Transverse colon (tissue), 4 donors: ENCODE results near the gene GJD3. TPM values are rescaled to one million over a fixed set of nuclear protein-coding genes. Genes with fewer than 3 reads are reported as not detected.

Experiments
- DNase-seq: peaks from one replicate; pipeline ENCODE4 v3.0.0-alpha.2; 2019
- H3K27ac ChIP-seq, 4 donors: fragments of 200-600 bp; sonication (generic); 2 replicates each; pipeline ENCODE4 v1.5.1; 2016 to 2018; ENCODE audit warnings: inconsistent platforms in 4 of 4
- H3K27me3 ChIP-seq: fragments of 200-600 bp; sonication (generic); 2 replicates; pipeline ENCODE4 v1.5.1; 2017; ENCODE audit warnings: inconsistent platforms
- H3K36me3 ChIP-seq, 4 donors: fragments of 200-600 bp; sonication (generic); 2 replicates each; pipeline ENCODE4 v1.5.1; 2017 to 2019; ENCODE audit warnings: inconsistent platforms in 4 of 4
- H3K4me1 ChIP-seq, 4 donors: fragments of 200-600 bp; sonication (generic); 2 replicates each; pipeline ENCODE4 v1.5.1; 2017 to 2020; ENCODE audit warnings: inconsistent platforms in 4 of 4
- H3K4me3 ChIP-seq, 4 donors: fragments of 200-600 bp; sonication (generic); 1 replicate in 1 of 4; 2 replicates in 3 of 4; pipeline versions ENCODE4 v1.5.1 to v1.6.1; 2017 to 2019; ENCODE audit warnings: inconsistent platforms in 4 of 4
- H3K9me3 ChIP-seq, 2 donors: fragments of 200-600 bp; sonication (generic); 2 replicates each; pipeline ENCODE4 v1.5.1; 2017 to 2019; ENCODE audit warnings: inconsistent platforms in 2 of 2
- CTCF ChIP-seq, 5 experiments: fragments of 200-600 bp in 3 of 5; fragments of 450-650 bp in 2 of 5; sonication (generic) in 3 of 5; IDR thresholded peaks; 1 replicate in 2 of 5; 2 replicates in 3 of 5; pipeline ENCODE4 v1.5.1; 2016 to 2017; ENCODE audit warnings: antibody characterized with exemption in 5 of 5, inconsistent platforms in 3 of 5, mild to moderate bottlenecking in 2 of 5, moderate library complexity in 1 of 5
- EP300 ChIP-seq: sonication (generic); formaldehyde crosslinking; IDR thresholded peaks from one replicate; pipeline ENCODE4 v1.6.1; 2017; ENCODE audit warnings: antibody characterized with exemption, low read depth
- POLR2A ChIP-seq: fragments of 450-650 bp; IDR thresholded peaks from one replicate; pipeline ENCODE4 v1.6.1; 2016; ENCODE audit warnings: antibody characterized with exemption, mild to moderate bottlenecking, moderate library complexity
- POLR2AphosphoS5 ChIP-seq, 3 donors: sonication (generic); formaldehyde crosslinking; IDR thresholded peaks; one replicate each; pipeline ENCODE4 v1.6.1; 2016; ENCODE audit warnings: antibody characterized with exemption in 3 of 3
- WGBS, 2 donors: methylation state at CpG; one replicate each; pipeline ENCODE4 v1.1.5; 2018; ENCODE audit warnings: low coverage in 1 of 2; 5-methylcytosine and 5-hydroxymethylcytosine counted together
- in situ Hi-C, 4 donors: fragments of 200-750 bp; cut with MboI; loops; one replicate each; pipeline versions ENCODE4 v1.15.0 to v1.15.1; 2017; ENCODE audit warnings: low sequenced_read_pairs in 3 of 4, low pct_ligation_motif_present in 1 of 4, low pct_unique_long_range_greater_than_20kb in 1 of 4
- intact Hi-C: fragments of 100-400 bp; cut with DNase I; formaldehyde crosslinking; loops from one replicate; pipeline ENCODE4 v1.15.1; 2023; ENCODE audit warnings: low total_unique reads
- total RNA-seq, 4 donors: library from RNA; depleted of rRNA; stranded (reverse); fragments of >200 nt; gene quantifications; one replicate each; pipeline ENCODE4 v1.1.0, GENCODE V29; 2016

GJD3 gene
- total RNA-seq, 4 donors from 2014 or later = not detected

- Histone ChIP-seq H3K36me3 (peaks cover 0 to 13% (median 5%) of the 10 kb centered on the region in 4 donors), H3K27ac (no peak overlapping the region), H3K9me3 (no peaks in the 10 kb centered on the region), H3K4me3 (no peak overlapping the region), H3K27me3 (no peaks in the 10 kb centered on the region), H3K4me1 (peaks cover 26 to 61% (median 34%) of the 10 kb centered on the region in 4 donors)
- no peak for DNase-seq
- WGBS, 2 donors = 20 to 79% methylated on average over 1 to 7 of the region's 7 CpGs
- TF ChIP-seq POLR2A = no peak
- no peak for TF ChIP-seq EP300
- no peak for TF ChIP-seq CTCF (IDR thresholded peaks at IDR 0.05)
- no peak for TF ChIP-seq POLR2AphosphoS5 (IDR thresholded peaks at IDR 0.05)
- intact Hi-C loops (no loop called here), in situ Hi-C loops (loop anchor here in 3 of 4 donors (5.0 to 10.0 kb wide), 2 partner anchors 50 to 158 kb away; no protein-coding TSS in a partner anchor)
Observed at GRCh38 chr17:40352237-40352778, 12.2 kb downstream of the GJD3 start.

GRCh38 chr17:40351359-40352236 lies 12.9 kb downstream of the GJD3 start:
- H3K27me3 ChIP-seq = no peaks in the 10 kb centered on the region
- DNase-seq = no peak
- intact Hi-C loops (loop anchor here (1.0 kb wide), 1 partner anchor 49 kb away; no protein-coding TSS in a partner anchor), in situ Hi-C loops (loop anchor here in 3 of 4 donors (5.0 to 10.0 kb wide), 2 partner anchors 49 to 157 kb away; no protein-coding TSS in a partner anchor)
- no peaks in the 10 kb centered on the region for H3K9me3 ChIP-seq
- TF ChIP-seq POLR2AphosphoS5 (IDR thresholded peaks at IDR 0.05) (no peak), POLR2A (no peak), CTCF (IDR thresholded peaks at IDR 0.05) (no peak), EP300 (no peak)
- H3K27ac ChIP-seq = no peak overlapping the region
- H3K4me1 ChIP-seq = peaks cover 33 to 69% (median 41%) of the 10 kb centered on the region in 4 donors
- 79% methylated on average over 27 of the region's 27 CpGs; no CpG with 5 or more reads in 1 of the 2 donors for WGBS, 2 donors
- H3K4me3 ChIP-seq = no peak overlapping the region
- peaks cover 0 to 13% (median 5%) of the 10 kb centered on the region in 4 donors for H3K36me3 ChIP-seq

GRCh38 chr17:40350689-40351358 lies 13.7 kb downstream of the GJD3 start:
- 78% methylated on average over 7 to 17 of the region's 17 CpGs for WGBS, 2 donors

GRCh38 chr17:40349895-40350688 lies 14.4 kb downstream of the GJD3 start:
- H3K9me3 ChIP-seq = no peaks in the 10 kb centered on the region
- intact Hi-C loops (no loop called here), in situ Hi-C loops (loop anchor here in 3 of 4 donors (5.0 to 10.0 kb wide), 2 partner anchors 48 to 155 kb away; no protein-coding TSS in a partner anchor)
- no peak overlapping the region for H3K4me3 ChIP-seq
- peak overlapping the region in 2 of 4 donors; percentile 20 to 95 for H3K27ac ChIP-seq
- peaks cover 0 to 10% (median 5%) of the 10 kb centered on the region in 4 donors for H3K36me3 ChIP-seq
- no peak for DNase-seq
- H3K4me1 ChIP-seq = peaks cover 46 to 77% (median 50%) of the 10 kb centered on the region in 4 donors
- TF ChIP-seq CTCF (IDR thresholded peaks at IDR 0.05) (no peak), POLR2AphosphoS5 (IDR thresholded peaks at IDR 0.05) (no peak), POLR2A (no peak), EP300 (no peak)
- 59 to 80% methylated on average over 1 to 19 of the region's 19 CpGs for WGBS, 2 donors
- no peaks in the 10 kb centered on the region for H3K27me3 ChIP-seq

More at GRCh38 chr17:40350689-40351358, 13.7 kb downstream of the GJD3 start:
- Histone ChIP-seq H3K4me3 (no peak overlapping the region), H3K27me3 (no peaks in the 10 kb centered on the region), H3K36me3 (peaks cover 0 to 10% (median 5%) of the 10 kb centered on the region in 4 donors), H3K9me3 (no peaks in the 10 kb centered on the region), H3K27ac (peak overlapping the region in 2 of 4 donors; percentile 8 to 20), H3K4me1 (peaks cover 40 to 76% (median 48%) of the 10 kb centered on the region in 4 donors)
- intact Hi-C loops = loop anchor here (1.0 kb wide), 1 partner anchor 49 kb away; no protein-coding TSS in a partner anchor
- DNase-seq = no peak
- in situ Hi-C loops = loop anchor here in 3 of 4 donors (5.0 to 10.0 kb wide), 2 partner anchors 49 to 156 kb away; no protein-coding TSS in a partner anchor
- TF ChIP-seq EP300 = no peak
